HepG2 (cell line): ENCODE data around the gene STX12. TPM values are rescaled to one million over a fixed set of nuclear protein-coding genes. Genes with fewer than 3 reads are reported as not detected.
"Not testable (repeated sequence)": the region's sequence is repeated elsewhere in the genome, so short reads cannot be mapped to it uniquely, and the experiment has no call there.

Experiments used
- ATAC-seq: fragments of 200-7000 bp; cut with Tn5 transposase; 3 replicates; pipeline ENCODE4 v1.9.1; 2020; ENCODE audit warnings: mild to moderate bottlenecking, moderate library complexity
- BruUV-seq: library from RNA; stranded (reverse); fragments of 400-500 nt; replicated peaks from 2 replicates; lab custom pipeline; 2021; lab: Mats Ljungman, UMichigan
- CTCF ChIA-PET: fragments of 300-600 bp; formaldehyde crosslinking; extraction: SDS; loops from one replicate; lab custom pipeline; 2021; ENCODE audit warnings: low total read pairs, inconsistent platforms, low intra/inter-chr PET ratio; lab: Yijun Ruan, JAX
- POLR2A ChIA-PET: fragments of 350-600 bp; sonication (Branson Sonifier 250); formaldehyde crosslinking; loops from one replicate; lab custom pipeline; 2020; ENCODE audit warnings: antibody characterized with exemption, inconsistent platforms; lab: Yijun Ruan, JAX
- DNase-seq: peaks from one replicate; pipeline ENCODE4 v3.0.0-alpha.2; 2015; ENCODE audit warnings: low spot score
- FAIRE-seq: peaks from 3 replicates; lab custom pipeline; 2011; peaks lifted over from hg19 to GRCh38; lab: Jason Lieb, UNC
- H2AFZ ChIP-seq: one replicate; pipeline ENCODE4 v1.6.1; 2011; ENCODE audit warnings: low read length, inconsistent platforms
- H3K27ac ChIP-seq: fragments of 300-600 bp; 3 replicates; pipeline ENCODE4 v1.8.0; 2011; ENCODE audit warnings: mixed run types, mild to moderate bottlenecking, mixed read lengths, low read length, inconsistent platforms; ENCODE audit not compliant: insufficient read depth; ENCODE audit errors: extremely low read length
- H3K27me3 ChIP-seq, 2 experiments: fragments of 200-600 bp in 1 of 2; 2 replicates in 1 of 2; 3 replicates in 1 of 2; pipeline versions ENCODE4 v1.6.0 to v1.8.0; 2011; ENCODE audit warnings: low read length in 2 of 2, mild to moderate bottlenecking in 2 of 2, moderate library complexity in 2 of 2, inconsistent platforms in 1 of 2; ENCODE audit not compliant: insufficient read depth in 2 of 2, control insufficient read depth in 1 of 2
- H3K36me3 ChIP-seq, 2 experiments: fragments of 200-600 bp in 1 of 2; replicated peaks in 1 of 2; 2 replicates in 1 of 2; 3 replicates in 1 of 2; pipeline versions ENCODE4 v1.5.1 to v1.8.0; 2011; ENCODE audit warnings: low read length in 2 of 2, inconsistent platforms in 1 of 2; ENCODE audit not compliant: insufficient read depth in 2 of 2, control insufficient read depth in 1 of 2
- H3K4me1 ChIP-seq: 2 replicates; pipeline ENCODE4 v1.5.1; 2012; ENCODE audit warnings: low read length, inconsistent platforms; ENCODE audit not compliant: insufficient read depth
- H3K4me2 ChIP-seq: 2 replicates; pipeline ENCODE4 v1.6.0; 2011; ENCODE audit warnings: low read depth, low read length, inconsistent platforms
- H3K4me3 ChIP-seq, 3 experiments: fragments of 200-600 bp in 1 of 3; sonication (generic), shearing (Covaris generic) in 1 of 3; replicated peaks in 1 of 3; 2 replicates each; pipeline ENCODE4 v1.5.1; 2011 to 2016; ENCODE audit warnings: low read length in 3 of 3, inconsistent platforms in 2 of 3, low read depth in 2 of 3, mild to moderate bottlenecking in 2 of 3, control low read depth in 1 of 3, mixed read lengths in 1 of 3; ENCODE audit not compliant: insufficient read depth in 1 of 3
- H3K79me2 ChIP-seq: one replicate; pipeline ENCODE4 v1.6.1; 2011; ENCODE audit warnings: low read length, inconsistent platforms; ENCODE audit not compliant: insufficient read depth
- H3K9ac ChIP-seq: 2 replicates; pipeline ENCODE4 v1.6.0; 2011; ENCODE audit warnings: mild to moderate bottlenecking, low read depth, low read length, inconsistent platforms; ENCODE audit not compliant: insufficient read depth
- H3K9me3 ChIP-seq: 2 replicates; pipeline ENCODE4 v1.5.1; 2012; ENCODE audit warnings: mild to moderate bottlenecking, low read length
- H4K20me1 ChIP-seq: 2 replicates; pipeline ENCODE4 v1.6.0; 2011; ENCODE audit warnings: inconsistent platforms, mild to moderate bottlenecking, low read length, moderate library complexity; ENCODE audit not compliant: insufficient read depth
- MAFK ChIP-seq, 2 experiments: IDR thresholded peaks in 1 of 2; conservative IDR thresholded peaks in 1 of 2; 2 replicates each; pipeline ENCODE4 v1.6.1; 2011; ENCODE audit warnings: improper control_type of control experiment in 2 of 2, low read length in 2 of 2
- NFYB ChIP-seq: sonication (generic); formaldehyde crosslinking; IDR thresholded peaks from 2 replicates; pipeline ENCODE4 v1.4.0; 2020; ENCODE audit warnings: missing genetic modification reagents
- NR3C1 ChIP-seq: sonication (generic); formaldehyde crosslinking; IDR thresholded peaks from 2 replicates; pipeline ENCODE4 v1.4.0; 2020; ENCODE audit warnings: missing genetic modification reagents
- ZNF333 ChIP-seq: sonication (generic); formaldehyde crosslinking; IDR thresholded peaks from 2 replicates; pipeline ENCODE4 v1.4.0; 2020; ENCODE audit warnings: mild to moderate bottlenecking, missing genetic modification reagents, borderline replicate concordance
- ZSCAN25 ChIP-seq: sonication (generic); formaldehyde crosslinking; IDR thresholded peaks from 2 replicates; pipeline ENCODE4 v1.8.0; 2022; ENCODE audit warnings: mild to moderate bottlenecking, missing genetic modification reagents
- WGBS: methylation state at CpG from one replicate; pipeline ENCODE4 v1.1.6; 2017; ENCODE audit warnings: low lambda C conversion rate; 5-methylcytosine and 5-hydroxymethylcytosine counted together
- in situ Hi-C: cut with HindIII; loops from 2 replicates; pipeline ENCODE4 v1.10.0; 2017; ENCODE audit warnings: low pct_unique_long_range_greater_than_20kb; ENCODE audit not compliant: extremely low pct_ligation_motif_present
- intact Hi-C: fragments of 100-400 bp; cut with micrococcal nuclease; formaldehyde crosslinking; loops from one replicate; pipeline ENCODE4 v1.10.0; 2022; ENCODE audit not compliant: unreplicated experiment
- polyA plus RNA-seq, 8 experiments: library from polyadenylated mRNA; depleted of rRNA in 3 of 8; stranded (reverse) in 7 of 8; unstranded in 1 of 8; fragments of >200 nt; fragmentation: Illumina TruSeq in 4 of 8; extraction: Trizol in 4 of 8; gene quantifications; 2 replicates each; pipeline versions ENCODE4 v1.2.1 to v1.2.3, GENCODE V29; 2011 to 2016; ENCODE audit warnings: low read depth in 4 of 8, missing spikeins in 1 of 8, mixed read lengths in 1 of 8; ENCODE audit not compliant: insufficient read depth in 1 of 8
- total RNA-seq, 5 experiments: library from RNA; depleted of rRNA; stranded (reverse); fragments of >200 nt; fragmentation: Illumina TruSeq; extraction: Trizol; gene quantifications; 2 replicates each; pipeline ENCODE4 v1.2.3, GENCODE V29; 2016; ENCODE audit warnings: low read depth in 1 of 5
- TF ChIP-seq, protein P1 (sequence below): IDR thresholded peaks from 2 replicates; pipeline ENCODE4 v1.6.1; 2018; ENCODE audit warnings: missing genetic modification reagents, mild to moderate bottlenecking, missing compliant biosample characterization

The STX12 gene
- total and polyA plus RNA-seq, 2 of the 13 experiments (the other 11 are each of a cell fraction or from before 2014, with no cell fraction given) = 9.0 to 19.7 TPM

DNA sequence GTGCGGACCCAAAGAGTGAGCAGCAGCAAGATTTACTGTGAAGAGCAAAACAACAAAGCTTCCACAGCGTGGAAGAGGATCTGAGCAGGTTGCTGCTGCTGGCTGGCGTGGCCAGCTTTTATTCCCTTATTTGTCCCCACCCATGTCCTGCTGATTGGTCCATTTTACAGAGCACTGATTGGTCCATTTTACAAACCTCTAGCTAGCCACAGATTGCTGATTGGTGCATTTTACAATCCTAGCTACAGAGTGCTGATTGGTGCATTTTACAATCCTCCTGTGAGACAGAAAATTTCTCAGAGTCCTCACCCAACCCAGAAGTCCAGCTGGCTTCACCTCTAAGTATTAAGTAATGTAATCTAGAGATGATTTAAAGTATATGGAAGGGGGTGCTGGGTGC is 17.3 kb downstream of the STX12 start:
- 98% methylated on average over 3 of the region's 3 CpGs for WGBS
- POLR2A ChIA-PET, DNase-seq, H3K27me3 ChIP-seq, H3K27ac ChIP-seq, in situ Hi-C loops, H3K9me3 ChIP-seq, FAIRE-seq, H3K4me1 ChIP-seq, intact Hi-C loops, CTCF ChIA-PET, H3K79me2 ChIP-seq, H3K9ac ChIP-seq, H3K4me2 ChIP-seq, H4K20me1 ChIP-seq, H3K4me3 ChIP-seq, H2AFZ ChIP-seq, BruUV-seq, ATAC-seq: not testable (repeated sequence)
- peaks cover 2 to 32% of the 10 kb centered on the region in 2 experiments for H3K36me3 ChIP-seq
- TF ChIP-seq MAFK (conservative IDR thresholded peaks at IDR 0.05 in 1 of 2, IDR thresholded peaks at IDR 0.05 in 1 of 2; ENCODE audit: low read length in 2 of 2) (peak; percentile 3 to 48; a peak in 2 of 4 replicates), NFYB (CRISPR knock-in tag) (peak; percentile 56)

DNA sequence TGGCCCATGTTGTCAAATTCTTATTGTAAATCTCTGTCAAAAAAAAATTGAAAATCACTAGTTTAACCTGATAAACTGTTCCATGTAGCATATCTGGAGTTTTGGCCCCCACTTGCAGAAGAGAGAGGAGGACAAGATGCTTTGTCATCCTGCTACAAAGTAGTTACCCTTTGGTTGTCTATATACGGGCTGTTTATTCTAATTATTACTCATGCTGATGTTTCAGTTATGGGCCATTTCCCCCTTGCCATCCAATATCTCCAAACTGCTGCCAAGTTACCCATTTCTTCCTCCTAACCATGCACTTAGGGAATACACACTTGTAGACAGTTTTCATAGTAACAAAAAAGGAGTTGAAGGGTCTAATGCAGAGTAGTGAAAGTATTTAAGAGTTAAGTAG is 22.6 kb downstream of the STX12 start:
- in situ Hi-C loops = no loop called here
- POLR2A ChIA-PET = no interaction called here

More for the DNA sequence above, 22.6 kb downstream of the STX12 start:
- FAIRE-seq = no peak
- no peak overlapping the region for H3K27ac ChIP-seq
- no peak for TF ChIP-seq ZNF333 (CRISPR knock-in tag)
- TF ChIP-seq, protein P1, sequence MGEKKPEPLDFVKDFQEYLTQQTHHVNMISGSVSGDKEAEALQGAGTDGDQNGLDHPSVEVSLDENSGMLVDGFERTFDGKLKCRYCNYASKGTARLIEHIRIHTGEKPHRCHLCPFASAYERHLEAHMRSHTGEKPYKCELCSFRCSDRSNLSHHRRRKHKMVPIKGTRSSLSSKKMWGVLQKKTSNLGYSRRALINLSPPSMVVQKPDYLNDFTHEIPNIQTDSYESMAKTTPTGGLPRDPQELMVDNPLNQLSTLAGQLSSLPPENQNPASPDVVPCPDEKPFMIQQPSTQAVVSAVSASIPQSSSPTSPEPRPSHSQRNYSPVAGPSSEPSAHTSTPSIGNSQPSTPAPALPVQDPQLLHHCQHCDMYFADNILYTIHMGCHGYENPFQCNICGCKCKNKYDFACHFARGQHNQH (CRISPR knock-in tag) = no peak
- no peak for TF ChIP-seq ZSCAN25 (CRISPR knock-in tag)
- TF ChIP-seq NR3C1 = no peak
- TF ChIP-seq, all 625 proteins: peak for 0
- H3K4me3 ChIP-seq = no peak overlapping the region
- DNase-seq = no peak
- no peaks in the 10 kb centered on the region for H3K9me3 ChIP-seq
- H3K4me2 ChIP-seq = no peak overlapping the region
- no TSS peak for BruUV-seq
- no peak for ATAC-seq
- H2AFZ ChIP-seq = no peak overlapping the region
- CTCF ChIA-PET = no interaction called here
- H3K9ac ChIP-seq = no peak overlapping the region
- peaks cover 2 to 46% of the 10 kb centered on the region in 2 experiments for H3K36me3 ChIP-seq
- H3K79me2 ChIP-seq = no peaks in the 10 kb centered on the region
- H3K4me1 ChIP-seq = no peaks in the 10 kb centered on the region
- 97% methylated on average over 1 of the region's 1 CpG for WGBS
- intact Hi-C loops = loop anchor here (1.0 kb wide), 1 partner anchor 35 kb away; the partner anchor contains the start of gene PPP1R8
- H4K20me1 ChIP-seq = no peaks in the 10 kb centered on the region
- no peaks in the 10 kb centered on the region for H3K27me3 ChIP-seq
